Thymus (tissue), 11 donors: ENCODE data around the gene ATF5. TPM values are rescaled to one million over a fixed set of nuclear protein-coding genes. Genes with fewer than 3 reads are reported as not detected.

Experiments used
- DNase-seq, 9 donors: peaks; one replicate each; pipeline ENCODE4 v3.0.0-alpha.2; 2013; ENCODE audit warnings: low spot score in 9 of 9, low read depth in 6 of 9, missing footprints in 1 of 9
- H3K27ac ChIP-seq, 2 donors: one replicate each; pipeline ENCODE4 v1.5.1; 2013; ENCODE audit warnings: control low read depth in 1 of 2, low read depth in 1 of 2, low read length in 1 of 2, mild to moderate bottlenecking in 1 of 2, moderate library complexity in 1 of 2
- H3K27me3 ChIP-seq, 2 donors: one replicate each; pipeline ENCODE4 v1.5.1; 2013; ENCODE audit warnings: low read length in 1 of 2; ENCODE audit not compliant: control insufficient read depth in 2 of 2, insufficient read depth in 1 of 2
- H3K36me3 ChIP-seq, 2 donors: one replicate each; pipeline ENCODE4 v1.5.1; 2013; ENCODE audit warnings: low read length in 1 of 2, mild to moderate bottlenecking in 1 of 2, moderate library complexity in 1 of 2; ENCODE audit not compliant: control insufficient read depth in 2 of 2, insufficient read depth in 2 of 2
- H3K4me1 ChIP-seq, 2 donors: one replicate each; pipeline ENCODE4 v1.5.1; 2013; ENCODE audit warnings: low read length in 2 of 2; ENCODE audit not compliant: control insufficient read depth in 2 of 2, insufficient read depth in 2 of 2
- H3K4me3 ChIP-seq, 2 donors: one replicate each; pipeline ENCODE4 v1.5.1; 2013; ENCODE audit warnings: low read length in 2 of 2, control low read depth in 1 of 2, mild to moderate bottlenecking in 1 of 2
- H3K9me3 ChIP-seq, 2 donors: one replicate each; pipeline ENCODE4 v1.5.1; 2013; ENCODE audit warnings: low read length in 1 of 2, mild to moderate bottlenecking in 1 of 2; ENCODE audit not compliant: control insufficient read depth in 2 of 2, insufficient read depth in 1 of 2
- WGBS: extraction: QIAGEN DNeasy Blood & Tissue Kit; methylation state at CpG from one replicate; pipeline ENCODE4 v1.1.7; 2013; 5-methylcytosine and 5-hydroxymethylcytosine counted together
- polyA plus RNA-seq: library from polyadenylated mRNA; stranded (reverse); fragments of 200-250 nt; gene quantifications from one replicate; pipeline ENCODE4 v1.2.3, GENCODE V29; 2013
- total RNA-seq: library from RNA; stranded (reverse); fragments of 120-200 nt; gene quantifications from one replicate; pipeline ENCODE4 v1.2.4, GENCODE V29; 2013
- donor health status: healthy.

The ATF5 gene
- total and polyA plus RNA-seq, 2 donors, result 16.0 to 53.9 TPM

DNA sequence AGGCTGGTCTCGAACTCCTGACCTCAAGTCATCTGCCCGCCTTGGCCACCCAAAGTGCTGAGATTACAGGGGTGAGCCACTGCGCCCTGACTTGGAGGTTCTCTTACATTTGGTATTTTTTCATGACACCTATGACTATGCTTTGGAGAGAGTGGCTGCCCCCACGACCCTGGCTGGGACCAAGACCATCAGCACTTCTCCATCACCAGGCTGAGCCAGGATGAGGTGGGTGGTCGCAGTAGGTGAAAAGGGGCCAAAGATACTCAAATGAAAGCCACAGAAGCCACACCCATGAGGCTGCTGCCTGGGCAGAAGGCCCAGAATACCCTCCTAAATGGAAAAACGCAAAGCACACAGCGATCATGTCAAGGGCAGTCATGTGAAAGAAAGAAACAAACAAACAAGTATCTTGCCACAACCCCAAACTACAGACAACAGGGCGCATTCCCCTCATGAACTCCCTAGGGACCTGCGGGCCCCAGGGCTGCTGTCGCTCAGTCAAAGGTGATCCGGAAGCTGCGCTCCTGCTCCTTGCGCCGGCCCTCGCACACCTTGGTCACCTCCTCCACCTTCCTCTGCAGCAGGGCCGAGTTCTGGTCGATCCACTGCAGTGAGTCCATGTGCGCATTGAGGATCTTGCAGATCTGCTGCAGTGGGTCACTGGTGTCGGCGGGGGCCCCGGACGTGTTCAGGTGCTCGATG is 21.1 kb upstream of the ATF5 start:
- Histone ChIP-seq H3K4me1 (peaks cover 0 to 11% of the 10 kb centered on the region in 2 donors), H3K4me3 (no peak overlapping the region), H3K9me3 (no peaks in the 10 kb centered on the region), H3K27me3 (no peaks in the 10 kb centered on the region), H3K27ac (no peak overlapping the region), H3K36me3 (peaks cover 52 to 58% of the 10 kb centered on the region in 2 donors)
- WGBS, result 97% methylated on average over 23 of the region's 23 CpGs
- DNase-seq, result no peak

DNA sequence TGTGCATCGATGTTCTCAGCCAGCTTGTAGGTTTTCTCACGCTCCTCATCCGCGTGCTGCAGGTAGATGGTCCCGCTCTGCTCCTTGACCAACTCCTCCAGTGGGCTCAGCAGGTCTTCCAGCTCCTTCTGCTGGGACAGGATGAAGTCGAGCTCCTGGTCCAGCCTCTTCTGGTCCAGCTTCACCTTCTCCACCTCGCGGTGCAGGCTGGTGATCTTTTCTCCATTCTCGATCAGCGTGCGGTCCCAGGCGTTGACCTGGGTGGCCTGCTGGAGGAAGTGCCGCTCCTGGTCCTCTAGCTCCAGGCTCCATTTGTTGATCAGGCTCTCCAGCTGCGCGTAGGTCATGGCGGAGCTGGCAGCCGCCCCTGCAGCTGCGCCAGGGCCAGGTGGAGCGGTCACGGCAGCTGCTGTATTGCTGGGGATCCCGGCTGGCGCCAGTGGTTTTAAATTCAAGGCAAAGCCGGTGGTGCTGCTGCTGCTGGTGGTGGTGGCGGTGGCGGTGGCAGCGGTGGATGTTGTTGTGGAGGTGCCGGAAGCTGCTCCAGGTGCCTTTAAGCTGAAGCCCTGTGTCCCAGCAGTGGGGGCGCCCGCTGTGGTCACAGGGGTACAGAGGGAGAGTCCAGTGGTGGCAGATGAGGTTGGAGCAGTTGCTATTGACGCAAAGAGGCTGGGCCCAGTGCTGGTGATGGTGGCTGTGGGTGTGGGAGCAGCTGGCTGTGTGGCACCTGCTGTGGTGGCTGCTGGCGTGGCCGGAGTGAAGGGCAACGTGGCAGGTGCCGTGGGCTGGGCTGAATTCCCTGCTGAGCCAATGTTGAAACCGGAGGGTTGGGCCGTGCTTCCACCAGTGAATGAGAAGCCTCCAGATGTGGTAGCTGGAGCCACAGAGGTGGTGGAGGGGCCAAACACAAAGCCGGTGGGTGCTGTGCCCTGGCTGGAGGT is 20.3 kb upstream of the ATF5 start:
- H3K36me3 ChIP-seq, result peaks cover 61 to 66% of the 10 kb centered on the region in 2 donors
- H3K27me3 ChIP-seq, result no peaks in the 10 kb centered on the region
- peaks cover 0 to 11% of the 10 kb centered on the region in 2 donors for H3K4me1 ChIP-seq
- no peak overlapping the region for H3K27ac ChIP-seq
- H3K9me3 ChIP-seq, result no peaks in the 10 kb centered on the region
- 99% methylated on average over 37 of the region's 37 CpGs for WGBS
- DNase-seq, result no peak
- H3K4me3 ChIP-seq, result no peak overlapping the region

DNA sequence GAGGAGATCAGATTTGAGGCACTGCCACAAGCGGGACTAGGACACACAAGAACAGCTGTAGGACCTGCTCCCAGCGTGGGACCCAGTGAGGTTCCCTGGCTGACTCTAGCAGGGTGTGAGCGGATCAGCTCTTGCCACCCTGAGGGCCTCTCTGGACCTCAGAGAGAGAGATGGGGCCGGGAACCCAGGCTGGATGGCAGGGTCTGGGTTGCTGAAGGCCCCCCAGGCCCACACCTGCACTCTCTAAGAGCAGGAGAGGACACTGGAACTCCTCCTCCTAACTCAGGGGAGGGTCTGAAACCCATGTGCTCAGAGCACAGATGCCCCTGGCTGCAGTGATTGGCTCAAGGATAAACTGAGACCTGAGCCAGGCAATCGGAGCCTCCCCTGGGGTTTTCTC is 18.8 kb upstream of the ATF5 start:
- WGBS, result 96% methylated on average over 5 of the region's 5 CpGs
- peaks cover 72 to 79% of the 10 kb centered on the region in 2 donors for H3K36me3 ChIP-seq
- DNase-seq, result no peak
- H3K27me3 ChIP-seq, result no peaks in the 10 kb centered on the region
- H3K27ac ChIP-seq, result peak overlapping the region in 1 of 2 donors; percentile 59
- no peak overlapping the region for H3K4me3 ChIP-seq
- H3K4me1 ChIP-seq, result peaks cover 0 to 11% of the 10 kb centered on the region in 2 donors
- no peaks in the 10 kb centered on the region for H3K9me3 ChIP-seq

DNA sequence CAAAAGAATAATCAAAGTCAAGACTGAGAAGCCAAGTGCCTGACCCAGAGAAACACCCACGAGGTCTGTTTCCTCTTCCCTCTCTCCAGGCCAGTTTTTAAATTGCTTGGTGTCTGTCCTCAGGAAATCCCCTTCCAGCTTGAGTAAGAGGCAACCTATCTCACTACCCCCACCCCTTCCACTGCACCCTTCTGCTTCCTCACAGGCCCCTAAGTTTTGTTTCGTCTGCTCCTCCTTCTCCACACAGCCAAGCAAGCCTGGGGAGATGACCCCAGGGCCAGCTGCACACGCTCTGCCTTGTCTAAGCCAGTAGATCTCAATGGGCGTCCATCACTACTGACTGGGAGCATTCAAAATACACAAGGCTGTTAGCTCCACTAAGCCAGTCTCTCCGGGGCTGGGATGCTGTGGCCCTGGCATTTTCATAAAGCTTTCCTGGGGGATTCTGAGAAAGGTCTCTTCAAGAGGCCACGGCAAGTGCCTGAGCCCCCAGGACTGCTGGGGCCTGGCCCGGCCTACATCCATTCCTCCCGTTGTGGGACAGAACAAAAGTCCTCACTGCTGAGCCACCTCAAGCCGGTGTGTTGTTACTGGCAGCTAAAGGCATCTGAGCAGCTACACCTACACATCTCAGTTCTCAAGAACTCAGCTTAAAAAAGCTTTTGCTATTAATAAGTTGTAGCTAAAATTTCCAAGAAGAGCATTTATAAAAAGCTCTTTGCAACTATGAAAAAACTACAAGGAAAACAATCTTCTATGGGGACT is 17.4 kb upstream of the ATF5 start:
- DNase-seq, result peak in 1 of 9 donors; percentile 32
- Histone ChIP-seq H3K27ac (peak overlapping the region in 1 of 2 donors; percentile 71), H3K4me3 (no peak overlapping the region), H3K9me3 (no peaks in the 10 kb centered on the region), H3K27me3 (no peaks in the 10 kb centered on the region), H3K4me1 (peaks cover 0 to 11% of the 10 kb centered on the region in 2 donors), H3K36me3 (peaks cover 78 to 81% of the 10 kb centered on the region in 2 donors)
- WGBS, result 83% methylated on average over 9 of the region's 9 CpGs

DNA sequence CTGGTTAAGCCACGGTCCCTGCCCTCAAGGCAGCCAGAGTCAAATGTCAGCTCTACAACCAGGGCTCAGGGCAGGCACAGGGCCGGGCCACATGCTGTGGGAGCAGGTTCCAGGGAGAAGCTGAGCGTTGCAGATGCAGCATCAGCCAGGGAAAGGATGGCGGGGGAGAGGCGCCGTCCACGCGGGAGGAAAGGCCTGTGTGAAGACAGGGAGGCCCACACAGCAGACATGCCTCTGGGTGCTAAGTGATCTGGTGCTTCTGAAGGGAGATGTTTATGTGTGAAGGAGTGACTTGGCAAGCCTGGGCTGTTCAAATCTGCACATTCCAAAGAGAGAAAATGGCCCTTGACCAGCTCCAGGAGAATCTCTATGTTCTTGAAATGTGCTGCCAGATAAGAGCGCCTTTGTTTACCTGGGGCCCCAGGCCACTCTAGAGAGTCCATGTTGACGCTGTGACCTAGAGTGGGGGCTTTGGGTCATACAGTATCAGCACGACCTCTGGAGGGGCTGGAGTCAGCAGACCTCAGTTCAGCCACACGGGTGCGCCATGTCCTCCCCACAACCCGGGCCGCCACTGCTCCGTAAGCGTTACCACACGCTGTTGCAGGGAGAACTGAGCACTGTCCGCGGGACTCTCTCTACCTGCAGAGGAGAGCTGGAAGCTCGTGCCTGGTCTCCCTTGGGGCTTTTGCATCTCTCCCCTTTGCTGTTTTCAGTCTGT is 15.9 kb upstream of the ATF5 start:
- Histone ChIP-seq H3K27ac (no peak overlapping the region), H3K4me3 (no peak overlapping the region), H3K36me3 (peaks cover 68 to 81% of the 10 kb centered on the region in 2 donors), H3K4me1 (peaks cover 0 to 15% of the 10 kb centered on the region in 2 donors), H3K9me3 (no peaks in the 10 kb centered on the region), H3K27me3 (no peaks in the 10 kb centered on the region)
- DNase-seq, result no peak
- 93% methylated on average over 21 of the region's 21 CpGs for WGBS

DNA sequence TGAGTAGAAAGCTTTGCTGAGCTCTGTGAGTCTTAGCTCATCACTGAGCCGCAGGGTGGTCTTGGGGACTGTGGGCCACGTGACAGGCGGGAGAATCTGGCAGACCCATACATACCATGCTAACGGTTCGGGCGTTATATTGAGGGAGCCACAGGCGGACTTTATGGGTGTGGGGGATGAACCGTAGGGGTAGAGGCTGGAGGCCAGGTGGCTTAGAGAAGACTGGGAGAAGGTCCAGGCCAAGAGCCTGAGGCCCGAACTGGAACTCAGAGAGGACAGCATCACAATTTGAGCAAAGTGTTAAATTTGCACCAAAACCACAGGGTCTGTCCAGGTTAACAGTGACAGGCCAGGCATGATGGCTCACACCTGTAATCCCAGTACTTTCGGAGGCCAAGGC is 15.3 kb upstream of the ATF5 start:
- WGBS, result 96% methylated on average over 10 of the region's 10 CpGs
- Histone ChIP-seq H3K4me1 (peaks cover 0 to 15% of the 10 kb centered on the region in 2 donors), H3K27me3 (no peaks in the 10 kb centered on the region), H3K36me3 (peaks cover 62 to 80% of the 10 kb centered on the region in 2 donors), H3K9me3 (no peaks in the 10 kb centered on the region), H3K4me3 (no peak overlapping the region), H3K27ac (no peak overlapping the region)
- no peak for DNase-seq

DNA sequence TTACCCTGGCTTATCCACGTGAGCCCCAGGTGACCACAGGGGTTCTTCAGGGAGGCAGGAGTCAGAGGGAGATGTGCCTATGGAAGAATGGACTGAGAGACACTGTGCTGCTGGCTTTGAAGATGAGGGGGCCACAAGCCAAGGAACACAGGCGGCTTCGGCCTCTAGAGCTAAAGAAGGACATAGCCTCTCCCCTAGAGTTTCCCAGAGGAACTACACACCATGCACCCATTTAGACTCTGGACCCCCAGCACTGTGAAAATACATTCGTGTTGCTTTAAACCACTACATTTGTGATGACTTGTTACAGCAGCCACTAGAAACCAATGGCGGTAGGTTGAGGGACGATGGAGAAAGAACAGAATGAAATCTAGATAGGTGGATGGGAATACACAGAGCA is 13.7 kb upstream of the ATF5 start:
- no peak for DNase-seq
- Histone ChIP-seq H3K4me3 (no peak overlapping the region), H3K27ac (no peak overlapping the region), H3K27me3 (no peaks in the 10 kb centered on the region), H3K9me3 (no peaks in the 10 kb centered on the region), H3K36me3 (peaks cover 50 to 75% of the 10 kb centered on the region in 2 donors), H3K4me1 (peaks cover 0 to 15% of the 10 kb centered on the region in 2 donors)
- WGBS, result 98% methylated on average over 6 of the region's 6 CpGs

DNA sequence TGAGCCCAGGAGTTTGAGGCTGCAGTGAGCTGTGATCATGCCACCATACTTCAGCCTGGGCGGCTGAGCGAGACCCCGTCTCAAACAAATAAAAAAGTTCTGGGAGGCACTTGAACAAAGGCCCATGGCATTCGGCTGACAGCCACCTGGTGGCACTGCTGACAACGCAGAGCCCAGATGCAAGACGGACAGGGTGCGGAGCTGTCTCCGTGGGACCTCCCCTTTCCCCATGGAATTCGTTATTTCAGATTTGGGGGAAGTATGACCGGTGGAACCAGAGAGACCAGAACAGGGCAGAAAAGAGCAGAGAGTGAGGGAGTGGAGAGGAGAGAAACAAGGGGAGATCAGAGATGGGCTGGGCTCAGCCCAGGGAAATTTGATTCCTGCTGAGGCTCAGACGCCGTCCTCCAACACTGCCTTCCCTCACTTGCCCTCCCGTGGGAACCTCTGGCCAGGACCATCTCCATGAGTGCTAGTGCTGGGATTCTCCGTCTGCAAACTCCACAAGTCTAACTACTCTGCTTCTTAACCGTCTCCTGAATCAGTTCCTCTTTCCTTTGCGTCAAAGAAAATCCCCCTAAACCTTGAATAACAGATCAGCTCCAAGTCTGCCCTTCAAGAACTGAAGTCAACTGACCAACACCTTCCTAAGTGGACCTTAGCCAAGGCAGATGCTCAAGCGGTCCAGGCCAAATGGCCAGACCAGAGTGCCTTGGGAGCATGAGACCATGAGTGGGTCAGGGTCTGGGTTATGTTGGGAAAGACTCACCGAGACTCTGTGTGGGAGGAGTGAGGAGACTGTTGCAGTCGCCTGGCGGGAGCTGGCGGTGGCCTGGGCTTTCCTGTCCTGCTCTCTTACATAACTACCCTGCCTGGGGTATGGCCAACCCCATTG is 11.9 kb upstream of the ATF5 start:
- Histone ChIP-seq H3K36me3 (peaks cover 62 to 78% of the 10 kb centered on the region in 2 donors), H3K4me3 (no peak overlapping the region), H3K9me3 (no peaks in the 10 kb centered on the region), H3K27ac (peak overlapping the region in 1 of 2 donors; percentile 68), H3K27me3 (no peaks in the 10 kb centered on the region), H3K4me1 (peaks cover 0 to 7% of the 10 kb centered on the region in 2 donors)
- WGBS, result 92% methylated on average over 21 of the region's 21 CpGs
- no peak for DNase-seq
